Panc1 (cell line): ENCODE results near the gene IFT122. TPM values are rescaled to one million over a fixed set of nuclear protein-coding genes. Genes with fewer than 3 reads are reported as not detected.

Experiments used
- ATAC-seq: fragments of 200-7000 bp; cut with Tn5 transposase; 2 replicates; pipeline ENCODE4 v1.9.1; 2020; ENCODE audit warnings: mild to moderate bottlenecking, moderate library complexity
- BruUV-seq: library from RNA; stranded (reverse); fragments of 400-500 nt; replicated peaks from 2 replicates; lab custom pipeline; 2021; lab: Mats Ljungman, UMichigan
- CTCF ChIA-PET: fragments of 300-600 bp; sonication (Branson Sonifier 250); formaldehyde crosslinking; loops from one replicate; lab custom pipeline; 2022; ENCODE audit warnings: antibody characterized with exemption; lab: Charles Lee
- POLR2A ChIA-PET: fragments of 300-600 bp; sonication (Branson Sonifier 250); formaldehyde crosslinking; loops from one replicate; lab custom pipeline; 2022; ENCODE audit warnings: antibody characterized with exemption; lab: Charles Lee
- DNase-seq: peaks from one replicate; pipeline ENCODE4 v3.0.0-alpha.2; 2010; ENCODE audit warnings: low read depth, low spot score
- H3K27ac ChIP-seq: 2 replicates; pipeline ENCODE4 v1.5.1; 2011; ENCODE audit warnings: mild to moderate bottlenecking, low read length, inconsistent platforms
- H3K27me3 ChIP-seq: fragments of 200-500 bp; sonication (Bioruptor generic); 2 replicates; pipeline ENCODE4 v1.6.0; 2014; ENCODE audit warnings: low read length, inconsistent platforms; ENCODE audit not compliant: control insufficient read depth, insufficient read depth
- H3K36me3 ChIP-seq: fragments of 200-500 bp; sonication (Bioruptor generic); 2 replicates; pipeline ENCODE4 v1.5.1; 2014; ENCODE audit warnings: inconsistent platforms, mild to moderate bottlenecking, low read length, moderate library complexity; ENCODE audit not compliant: control insufficient read depth, insufficient read depth
- H3K4me1 ChIP-seq: 2 replicates; pipeline ENCODE4 v1.5.1; 2011; ENCODE audit warnings: inconsistent platforms, mild to moderate bottlenecking, low read length, moderate library complexity; ENCODE audit not compliant: control insufficient read depth, insufficient read depth
- H3K4me3 ChIP-seq, 2 experiments: 2 replicates each; pipeline ENCODE4 v1.5.1; 2011 to 2012; ENCODE audit warnings: low read depth in 2 of 2, low read length in 2 of 2, mild to moderate bottlenecking in 2 of 2, inconsistent platforms in 1 of 2, moderate library complexity in 1 of 2
- H3K9me3 ChIP-seq: fragments of 200-500 bp; sonication (Bioruptor generic); 2 replicates; pipeline ENCODE4 v1.5.1; 2014; ENCODE audit warnings: low read depth, mild to moderate bottlenecking, inconsistent platforms, low read length, moderate library complexity; ENCODE audit not compliant: control insufficient read depth, insufficient read depth
- CTCF ChIP-seq: fragments of 450-650 bp; IDR thresholded peaks from 2 replicates; pipeline ENCODE4 v1.5.1; 2017; ENCODE audit warnings: mild to moderate bottlenecking
- POLR2AphosphoS5 ChIP-seq: IDR thresholded peaks from 2 replicates; pipeline ENCODE4 v1.6.1; 2012; ENCODE audit warnings: mild to moderate bottlenecking, low read depth, low read length, moderate library complexity
- REST ChIP-seq, 2 experiments: IDR thresholded peaks; 2 replicates each; pipeline ENCODE4 v1.6.1; 2011 to 2012; ENCODE audit warnings: low read depth in 2 of 2, control low read depth in 1 of 2, low read length in 1 of 2, mild to moderate bottlenecking in 1 of 2, moderate library complexity in 1 of 2; ENCODE audit not compliant: insufficient read depth in 1 of 2
- SIN3A ChIP-seq: IDR thresholded peaks from 2 replicates; pipeline ENCODE4 v1.6.1; 2012; ENCODE audit warnings: low read depth, mild to moderate bottlenecking, low read length, moderate library complexity, borderline replicate concordance; ENCODE audit not compliant: insufficient read depth
- TCF7L2 ChIP-seq: IDR thresholded peaks from 2 replicates; pipeline ENCODE4 v1.6.1; 2011; ENCODE audit warnings: mild to moderate bottlenecking, low read depth, low read length, inconsistent platforms
- in situ Hi-C: cut with HindIII; loops from 2 replicates; pipeline ENCODE4 v1.10.0; 2016; ENCODE audit warnings: low sequenced_read_pairs, low pct_unique_long_range_greater_than_20kb
- intact Hi-C: fragments of 100-400 bp; cut with micrococcal nuclease; formaldehyde crosslinking; loops from one replicate; pipeline ENCODE4 v1.10.0; 2022; ENCODE audit not compliant: unreplicated experiment
- total RNA-seq: library from RNA; stranded (reverse); gene quantifications from one replicate; pipeline ENCODE4 v1.2.1, GENCODE V29; 2021; ENCODE audit not compliant: unreplicated experiment

IFT122 gene
- total RNA-seq, 1 experiment from 2014 or later = 52.4 TPM

- Histone ChIP-seq H3K4me1 (peaks cover 28% of the 10 kb centered on the region), H3K27ac (no peak overlapping the region), H3K27me3 (no peaks in the 10 kb centered on the region), H3K4me3 (no peak overlapping the region), H3K9me3 (no peaks in the 10 kb centered on the region), H3K36me3 (peaks cover 3% of the 10 kb centered on the region)
- no TSS peak for BruUV-seq
- intact Hi-C loops = no loop called here
- ATAC-seq = no peak
- DNase-seq = no peak
- ChIA-PET POLR2A (no interaction called here), CTCF (interaction anchor here (0.5 kb wide), 1 partner anchor 36 kb away, joined by 3 read pairs; no protein-coding TSS in a partner anchor)
- no peak for TF ChIP-seq POLR2AphosphoS5
- no peak for TF ChIP-seq TCF7L2
- TF ChIP-seq REST (IDR thresholded peaks at IDR 0.05; ENCODE audit: insufficient read depth in 1 of 2, low read depth in 2 of 2, low read length in 1 of 2) = no peak
- TF ChIP-seq SIN3A = no peak
- TF ChIP-seq CTCF = no peak
- in situ Hi-C loops = no loop called here
Observed at GRCh38 chr3:129442947-129443346, 2.9 kb downstream of the IFT122 start.

GRCh38 chr3:129445471-129445870 lies 5.4 kb downstream of the IFT122 start:
- ChIA-PET POLR2A (no interaction called here), CTCF (no interaction called here)
- ATAC-seq (no peak), DNase-seq (no peak)
- intact Hi-C loops (no loop called here), in situ Hi-C loops (no loop called here)
- Histone ChIP-seq H3K4me3 (no peak overlapping the region), H3K4me1 (peaks cover 23% of the 10 kb centered on the region), H3K9me3 (no peaks in the 10 kb centered on the region), H3K36me3 (no peaks in the 10 kb centered on the region; the same call in 1 of the 2 replicates), H3K27ac (no peak overlapping the region), H3K27me3 (no peaks in the 10 kb centered on the region)
- no peak for TF ChIP-seq REST (IDR thresholded peaks at IDR 0.05; ENCODE audit: insufficient read depth in 1 of 2, low read depth in 2 of 2, low read length in 1 of 2)
- TF ChIP-seq CTCF = no peak
- TF ChIP-seq POLR2AphosphoS5 = no peak
- TF ChIP-seq TCF7L2 = no peak
- TF ChIP-seq SIN3A = no peak
- no TSS peak for BruUV-seq
